Aorta (tissue), 5 donors: ENCODE measurements around the gene TRIM8. TPM values are rescaled to one million over a fixed set of nuclear protein-coding genes. Genes with fewer than 3 reads are reported as not detected.

Source experiments
- ATAC-seq: fragments of 200-7000 bp; cut with Tn5 transposase; one replicate; pipeline ENCODE4 v1.9.1; 2022; ENCODE audit warnings: moderate library complexity; ENCODE audit not compliant: low FRiP score
- DNase-seq, 2 donors: peaks; one replicate each; pipeline ENCODE4 v3.0.0-alpha.2; 2020
- H3K27ac ChIP-seq, 2 donors: one replicate each; pipeline ENCODE4 v1.5.1; 2013; ENCODE audit warnings: low read length in 2 of 2, mild to moderate bottlenecking in 2 of 2, moderate library complexity in 2 of 2, control low read depth in 1 of 2, inconsistent platforms in 1 of 2, low read depth in 1 of 2
- H3K27me3 ChIP-seq, 2 donors: one replicate each; pipeline ENCODE4 v1.6.1; 2013; ENCODE audit warnings: control low read depth in 1 of 2, low read length in 1 of 2, mild to moderate bottlenecking in 1 of 2, moderate library complexity in 1 of 2; ENCODE audit not compliant: insufficient read depth in 2 of 2, control insufficient read depth in 1 of 2
- H3K36me3 ChIP-seq, 2 donors: one replicate each; pipeline ENCODE4 v1.6.1; 2013; ENCODE audit warnings: control low read depth in 1 of 2, low read length in 1 of 2, mild to moderate bottlenecking in 1 of 2; ENCODE audit not compliant: insufficient read depth in 2 of 2, control insufficient read depth in 1 of 2
- H3K4me1 ChIP-seq, 2 donors: one replicate each; pipeline ENCODE4 v1.6.1; 2013; ENCODE audit warnings: low read length in 2 of 2, control low read depth in 1 of 2, mild to moderate bottlenecking in 1 of 2, moderate library complexity in 1 of 2; ENCODE audit not compliant: insufficient read depth in 2 of 2, control insufficient read depth in 1 of 2
- H3K4me3 ChIP-seq, 2 donors: one replicate each; pipeline ENCODE4 v1.5.1; 2013; ENCODE audit warnings: low read length in 2 of 2, control low read depth in 1 of 2, mild to moderate bottlenecking in 1 of 2
- H3K9me3 ChIP-seq: one replicate; pipeline ENCODE4 v1.6.1; 2013; ENCODE audit warnings: mild to moderate bottlenecking, low read length; ENCODE audit not compliant: control insufficient read depth
- WGBS, 2 donors: extraction: QIAGEN DNeasy Blood & Tissue Kit; methylation state at CpG; one replicate each; pipeline ENCODE4 v1.1.7; 2013; 5-methylcytosine and 5-hydroxymethylcytosine counted together
- intact Hi-C, 2 donors: fragments of 100-400 bp; cut with DNase I; formaldehyde crosslinking; loops; one replicate each; pipeline versions ENCODE4 v1.14.2 to v1.15.0; 2022
- polyA plus RNA-seq, 2 donors: library from polyadenylated mRNA; stranded (reverse); fragments of 200-250 nt; gene quantifications; one replicate each; pipeline ENCODE4 v1.2.3, GENCODE V29; 2013
- total RNA-seq, 2 donors: library from RNA; stranded (reverse); fragmentation: NEBNext Ultra II Directional; extraction: Animal tissue kit (Norgen Biotek cat#: 25700); gene quantifications; one replicate each; pipeline ENCODE4 v1.2.1, GENCODE V29; 2021
- donor health status: healthy with polysubstance abuse.
- donor health status: Bipolar disorder and iron deficiency.
- donor health status: DM: no; HTN: no; CAD: no.
- donor health status: DM: no; HTN: no; CAD: no.
- donor health status: DM: yes; HTN: yes; CAD: no.

TRIM8 gene
- total and polyA plus RNA-seq, 4 donors, result 40.6 to 189 (median 99.2) TPM

DNA sequence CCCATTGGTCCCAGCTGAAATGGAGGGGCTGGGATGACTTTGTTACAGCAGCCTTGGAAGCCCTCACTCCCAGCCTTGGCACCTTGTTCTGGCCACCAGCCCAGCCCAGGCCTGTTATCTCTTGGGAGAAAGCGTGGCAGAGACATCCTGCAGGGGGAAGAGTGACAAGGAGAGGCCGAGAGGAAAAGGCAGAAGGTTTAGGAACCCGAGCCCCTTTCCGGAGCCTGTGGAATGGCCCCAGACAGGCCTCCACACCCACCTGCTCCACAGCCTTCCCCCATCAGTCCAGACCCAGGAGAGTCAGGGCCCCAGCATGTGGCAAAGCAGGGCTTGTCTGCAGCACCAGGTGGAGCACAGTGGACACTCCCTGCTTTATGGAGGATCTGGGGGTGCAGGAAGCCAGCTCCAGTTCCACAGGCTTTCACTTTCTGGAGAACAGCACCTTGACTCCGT lies 24.1 kb upstream of the TRIM8 start:
- Histone ChIP-seq H3K27me3 (no peaks in the 10 kb centered on the region), H3K4me3 (no peak overlapping the region), H3K36me3 (no peaks in the 10 kb centered on the region), H3K9me3 (no peaks in the 10 kb centered on the region), H3K27ac (no peak overlapping the region), H3K4me1 (no peaks in the 10 kb centered on the region)
- WGBS, 2 donors, result 17 to 22% methylated on average over 5 of the region's 5 CpGs
- DNase-seq, result peak in 1 of 2 donors; percentile 69
- ATAC-seq, result no peak
- intact Hi-C loops, result no loop called here

DNA sequence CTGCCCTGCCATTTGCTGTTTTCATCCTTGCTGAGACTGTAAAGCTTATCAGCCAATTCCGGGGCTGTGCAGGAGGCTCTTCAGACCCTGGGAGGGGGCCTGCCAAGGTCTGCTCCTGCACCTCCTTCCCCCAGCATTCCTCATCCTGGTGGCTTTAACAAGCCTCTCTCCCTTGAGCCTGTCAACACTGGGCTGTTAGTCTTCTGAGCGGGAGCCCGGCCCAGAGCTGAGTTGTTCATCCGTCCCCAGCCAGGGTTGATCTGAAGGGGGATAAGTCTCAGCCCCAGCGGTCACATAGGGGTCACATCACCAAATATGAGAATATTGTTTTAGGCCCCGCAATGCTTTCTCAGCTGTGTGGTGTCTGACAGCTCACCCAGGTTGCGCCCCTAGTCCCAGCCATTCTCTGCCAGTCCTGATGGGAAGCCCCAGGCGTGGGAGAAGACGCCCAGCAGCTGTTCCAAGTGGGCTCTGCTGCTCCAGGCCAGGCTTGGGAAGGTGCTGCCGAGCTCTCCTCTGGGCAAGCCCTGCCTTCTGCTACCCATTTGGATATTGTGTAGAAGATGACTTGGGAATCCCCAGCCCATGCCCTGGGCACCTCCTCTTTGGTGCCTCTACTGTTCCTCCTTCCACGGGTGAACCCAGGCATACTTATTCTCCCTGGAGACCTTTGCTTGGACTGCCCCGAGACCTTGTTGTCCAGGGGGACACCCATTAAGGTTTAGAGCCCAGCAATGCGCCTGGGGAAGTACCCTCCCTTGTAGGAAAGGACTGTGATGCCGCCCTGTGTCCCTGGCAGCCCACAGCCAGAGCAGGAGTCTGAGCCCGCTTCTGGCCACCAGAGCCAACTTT lies 23.5 kb upstream of the TRIM8 start:
- intact Hi-C loops, result no loop called here
- no peak overlapping the region for H3K4me3 ChIP-seq

DNA sequence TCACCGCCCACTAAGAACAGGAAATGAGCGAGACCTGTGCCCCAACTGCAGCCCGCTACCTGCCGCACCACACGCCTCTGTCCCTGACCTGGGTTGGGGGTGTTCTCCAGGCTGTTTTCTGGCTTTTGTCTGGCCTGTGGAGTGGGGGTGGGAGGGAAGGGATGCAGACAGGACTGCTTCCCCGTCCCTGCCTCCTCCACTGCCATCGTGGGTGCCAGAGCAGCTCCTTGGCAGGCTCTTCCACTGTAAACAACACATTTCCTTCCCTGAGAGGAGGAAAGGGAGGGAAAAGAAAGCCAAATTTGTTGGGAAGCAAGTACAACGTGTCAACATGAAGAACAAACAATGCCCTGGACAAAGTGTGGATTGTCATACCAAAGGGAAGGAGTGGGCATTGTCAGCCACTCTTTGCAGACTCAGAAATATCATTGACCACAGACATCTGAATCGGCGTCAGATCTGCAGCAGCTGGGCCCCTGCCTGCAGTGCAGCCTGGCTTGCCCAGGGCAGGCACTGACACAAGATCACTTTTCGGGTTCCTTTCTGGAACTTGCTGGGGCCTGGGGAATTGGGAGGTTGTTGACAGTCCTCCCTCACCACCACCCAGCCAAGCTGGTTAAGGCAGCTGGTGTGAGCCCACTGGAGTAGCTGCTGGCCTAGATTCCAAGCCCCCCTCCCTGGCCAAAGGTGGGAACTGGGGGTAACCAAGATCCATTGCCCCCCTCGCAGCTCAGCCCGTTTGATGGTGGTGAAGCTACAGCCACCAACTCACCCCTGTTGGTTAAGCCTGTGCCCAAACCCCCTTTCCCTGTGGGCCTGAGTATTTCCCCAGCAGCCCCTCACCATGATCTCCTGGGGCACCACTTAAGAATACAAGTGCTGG lies 22.6 kb upstream of the TRIM8 start:
- DNase-seq, result peak in 1 of 2 donors; percentile 74
- Histone ChIP-seq H3K4me1 (peaks cover 3 to 4% of the 10 kb centered on the region in 2 donors), H3K27me3 (no peaks in the 10 kb centered on the region), H3K27ac (peak overlapping the region in 1 of 2 donors; percentile 65), H3K4me3 (no peak overlapping the region), H3K9me3 (no peaks in the 10 kb centered on the region), H3K36me3 (no peaks in the 10 kb centered on the region)
- WGBS, 2 donors, result 9 to 17% methylated on average over 13 of the region's 13 CpGs
- intact Hi-C loops, result no loop called here
- no peak for ATAC-seq

More for the DNA sequence above, 23.5 kb upstream of the TRIM8 start:
- peak; percentile 77 for DNase-seq
- Histone ChIP-seq H3K27me3 (no peaks in the 10 kb centered on the region), H3K27ac (peak overlapping the region in 1 of 2 donors; percentile 65), H3K36me3 (no peaks in the 10 kb centered on the region), H3K4me1 (peaks cover under 1 to 2% of the 10 kb centered on the region in 2 donors), H3K9me3 (no peaks in the 10 kb centered on the region)
- peak; percentile 61 for ATAC-seq
- 7 to 13% methylated on average over 15 of the region's 15 CpGs for WGBS, 2 donors

DNA sequence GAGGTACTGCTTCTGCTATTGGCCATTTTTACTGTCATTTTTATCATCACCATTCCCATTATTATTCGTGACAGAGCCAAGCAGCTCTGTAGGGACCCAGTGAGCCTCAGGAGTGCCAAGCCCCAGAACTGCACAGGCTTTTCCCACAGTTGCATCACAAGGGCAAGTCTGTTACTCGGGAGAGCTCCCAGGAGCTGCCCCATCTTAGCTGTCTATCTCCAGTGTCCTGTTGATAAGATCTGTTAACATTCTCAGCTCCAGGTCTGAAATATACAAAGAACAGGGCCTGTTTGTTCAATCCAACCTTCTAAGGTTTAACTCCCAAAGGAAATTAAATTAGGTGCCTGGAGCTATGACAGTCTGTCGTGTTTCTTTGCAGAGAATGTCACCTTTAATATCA lies 20.2 kb upstream of the TRIM8 start:
- Histone ChIP-seq H3K4me1 (peaks cover 4 to 7% of the 10 kb centered on the region in 2 donors), H3K27ac (no peak overlapping the region), H3K27me3 (no peaks in the 10 kb centered on the region), H3K4me3 (no peak overlapping the region), H3K9me3 (no peaks in the 10 kb centered on the region), H3K36me3 (no peaks in the 10 kb centered on the region)
- DNase-seq (peak in 1 of 2 donors; percentile 30), ATAC-seq (no peak)
- 75 to 80% methylated on average over 3 of the region's 3 CpGs for WGBS, 2 donors
- intact Hi-C loops, result no loop called here

DNA sequence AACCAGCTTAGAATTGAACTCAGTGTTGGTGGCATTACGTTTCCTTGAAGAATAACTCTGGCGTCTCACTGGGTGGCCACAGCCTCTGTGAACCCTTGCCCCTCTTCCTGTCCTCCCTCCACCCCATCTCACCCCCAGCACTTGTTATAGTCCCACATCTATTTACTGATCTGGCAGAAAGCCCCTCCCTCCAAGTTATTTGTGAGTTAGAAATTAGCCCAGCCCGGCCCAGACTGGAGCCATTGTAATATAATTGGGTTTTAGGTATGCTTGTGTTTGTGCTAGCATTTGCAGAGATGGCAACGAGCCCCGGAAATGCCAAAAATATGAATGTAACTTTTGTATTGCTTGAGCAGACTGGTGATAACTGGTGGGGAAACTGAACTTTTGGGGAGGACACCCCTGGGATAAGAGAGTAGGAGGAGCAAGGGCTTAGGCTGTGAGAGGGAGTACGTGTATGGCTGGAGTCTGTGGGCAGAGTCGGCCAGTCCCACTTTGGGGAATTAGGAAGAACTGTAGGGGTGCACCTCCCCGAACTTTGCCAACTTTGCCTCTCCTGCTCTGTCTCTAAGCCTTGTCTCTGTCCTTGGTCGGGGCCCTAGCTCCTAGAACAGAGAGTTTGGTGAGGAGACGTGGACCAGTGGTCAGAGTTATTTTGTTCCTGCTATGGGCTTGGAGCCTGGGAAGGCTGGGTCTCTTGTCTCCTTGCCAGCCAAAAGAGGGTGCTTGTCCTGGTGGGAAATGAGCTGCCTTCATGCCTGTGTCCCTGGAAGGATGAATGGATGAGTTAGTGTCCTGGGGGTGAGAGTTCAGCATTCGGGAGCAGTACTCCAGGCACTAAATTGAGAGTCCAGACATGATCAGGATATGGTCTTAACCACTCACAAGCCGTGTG lies 19.3 kb upstream of the TRIM8 start:
- WGBS, 2 donors, result 32 to 36% methylated on average over 12 of the region's 12 CpGs
- no peaks in the 10 kb centered on the region for H3K27me3 ChIP-seq
- ATAC-seq (no peak), DNase-seq (peak in 1 of 2 donors; percentile 61)
- no peak overlapping the region for H3K4me3 ChIP-seq
- peak overlapping the region; percentile 43 to 77 for H3K27ac ChIP-seq
- H3K36me3 ChIP-seq, result no peaks in the 10 kb centered on the region
- H3K4me1 ChIP-seq, result peaks cover 4 to 7% of the 10 kb centered on the region in 2 donors
- H3K9me3 ChIP-seq, result no peaks in the 10 kb centered on the region
- intact Hi-C loops, result no loop called here

DNA sequence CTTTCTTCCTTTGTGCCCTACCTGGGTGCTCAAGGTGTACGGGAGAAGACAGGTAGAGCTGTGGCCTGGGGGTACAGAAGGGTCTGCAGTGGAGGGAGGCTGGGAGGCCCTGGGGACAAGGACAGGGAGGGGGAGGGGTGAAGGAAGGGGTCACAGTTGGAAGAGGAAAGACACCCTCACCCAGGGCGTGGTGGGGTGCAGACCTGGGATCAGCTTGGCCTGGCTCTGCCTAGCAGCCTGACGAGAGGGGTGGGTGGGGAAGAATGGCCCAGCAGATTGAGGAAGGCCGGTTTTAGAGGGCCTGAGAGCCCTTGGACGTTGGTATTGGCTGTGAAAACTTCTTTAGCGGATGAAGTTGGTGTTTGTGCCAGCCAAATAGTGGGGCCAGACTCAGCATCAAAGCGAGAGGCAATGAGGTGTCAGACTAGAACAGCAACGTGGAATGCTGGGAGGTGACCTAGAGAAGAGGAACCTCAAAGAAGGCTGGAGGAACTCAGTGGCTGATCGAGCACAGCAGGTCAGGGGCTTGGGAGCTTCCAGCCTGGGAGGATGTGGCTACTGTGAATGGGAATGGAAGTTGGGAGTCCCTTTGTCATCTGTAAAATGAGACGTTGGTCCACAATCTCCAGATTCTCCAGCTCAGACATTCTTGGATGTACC lies 18.1 kb upstream of the TRIM8 start:
- Histone ChIP-seq H3K4me1 (peaks cover 4 to 7% of the 10 kb centered on the region in 2 donors), H3K27ac (peak overlapping the region; percentile 43 to 60), H3K9me3 (no peaks in the 10 kb centered on the region), H3K27me3 (no peaks in the 10 kb centered on the region), H3K4me3 (no peak overlapping the region), H3K36me3 (no peaks in the 10 kb centered on the region)
- WGBS, 2 donors, result 20 to 39% methylated on average over 10 of the region's 10 CpGs
- ATAC-seq (no peak), DNase-seq (peak; percentile 37 to 70)
- intact Hi-C loops, result no loop called here

DNA sequence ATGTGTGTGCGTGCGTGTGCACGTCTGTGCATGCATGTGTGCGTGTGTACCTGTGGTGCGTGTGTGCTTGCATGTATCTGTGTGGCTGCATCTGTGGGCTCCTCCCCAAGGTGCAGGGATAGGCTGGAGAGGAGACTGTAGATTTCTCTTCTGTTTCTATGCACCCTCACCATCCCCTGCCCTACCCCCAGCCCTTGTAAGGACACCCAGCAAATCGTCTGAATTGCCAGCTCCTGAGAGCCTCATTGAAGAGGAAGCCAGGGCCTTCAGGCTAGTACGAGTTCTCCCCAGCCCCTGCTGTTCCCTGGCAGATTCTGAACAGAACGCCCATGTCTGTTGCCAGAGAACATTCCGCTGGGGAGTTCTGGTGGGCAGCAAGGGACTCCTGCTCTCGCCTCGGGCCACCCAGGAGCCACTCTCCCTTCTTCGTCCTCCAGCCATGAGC lies 17.0 kb upstream of the TRIM8 start:
- H3K9me3 ChIP-seq, result no peaks in the 10 kb centered on the region
- intact Hi-C loops, result no loop called here
- no peaks in the 10 kb centered on the region for H3K36me3 ChIP-seq
- WGBS, 2 donors, result 26 to 32% methylated on average over 12 of the region's 12 CpGs
- peak in 1 of 2 donors; percentile 71 for DNase-seq
- no peaks in the 10 kb centered on the region for H3K27me3 ChIP-seq
- H3K4me1 ChIP-seq, result peaks cover 4 to 7% of the 10 kb centered on the region in 2 donors
- no peak for ATAC-seq
- no peak overlapping the region for H3K4me3 ChIP-seq
- peak overlapping the region; percentile 7 to 88 for H3K27ac ChIP-seq
